ENCODE measurements around the gene NPTXR. TPM values are rescaled to one million over a fixed set of nuclear protein-coding genes. Genes with fewer than 3 reads are reported as not detected.

NPTXR gene
- total RNA-seq, 1 experiment from 2014 or later: 12.8 TPM

GRCh38 chr22:38827510-38827909 lies 16.3 kb downstream of the NPTXR start:
- no TSS peak for BruUV-seq (replicated peaks)
- Histone ChIP-seq H3K9me3 (ENCODE audit: control insufficient read depth in 1 of 2, insufficient read depth in 1 of 2, low read depth in 1 of 2, low read length in 2 of 2) (no peaks in the 10 kb centered on the region), H3K36me3 (ENCODE audit: control insufficient read depth in 1 of 2, insufficient read depth in 2 of 2, low read length in 2 of 2) (no peaks in the 10 kb centered on the region), H3K27ac (ENCODE audit: low read depth, low read length) (no peak overlapping the region), H3K27me3 (ENCODE audit: insufficient read depth, low read length) (no peaks in the 10 kb centered on the region), H3K9ac (ENCODE audit: low read length) (no peak overlapping the region), H3K4me3 (replicated peaks in 1 of 2; ENCODE audit: low read depth in 1 of 2, low read length in 2 of 2) (no peak overlapping the region), H3K79me2 (ENCODE audit: insufficient read depth, low read length) (no peaks in the 10 kb centered on the region), H3K9me2 (ENCODE audit: insufficient read depth) (no peaks in the 10 kb centered on the region), H3K4me2 (ENCODE audit: low read length) (no peak overlapping the region), H4K20me1 (ENCODE audit: insufficient read depth) (no peaks in the 10 kb centered on the region), H2AFZ (ENCODE audit: low read depth, low read length, poor library complexity, severe bottlenecking) (no peak overlapping the region), H3K4me1 (ENCODE audit: control insufficient read depth in 1 of 2, insufficient read depth in 2 of 2, low read length in 2 of 2) (peaks cover 5 to 15% of the 10 kb centered on the region in 2 experiments)
- no peak for ATAC-seq
- POLR2A ChIA-PET: no interaction called here
- CTCF ChIA-PET: no interaction called here
- RAD21 ChIA-PET (ENCODE audit: low non-redundant PET in 1 of 2, low total read pairs in 2 of 2, uncharacterized antibody in 2 of 2, unreplicated experiment in 2 of 2): no interaction called here
- intact Hi-C loops (cut with micrococcal nuclease): no loop called here
- no peak for DNase-seq (ENCODE audit: low read depth, low spot score)
- TF ChIP-seq POLR2A (IDR thresholded peaks at IDR 0.05; ENCODE audit: borderline replicate concordance, extremely low read depth, insufficient read depth, insufficient read length) (no peak), JUND (IDR thresholded peaks at IDR 0.05) (no peak), CEBPB (IDR thresholded peaks at IDR 0.05; ENCODE audit: low read depth) (no peak), YY1 (IDR thresholded peaks at IDR 0.05; ENCODE audit: extremely low read depth, insufficient replicate concordance, low read depth, low read length) (no peak), CTCF (IDR thresholded peaks at IDR 0.05 in 2 of 3, conservative IDR thresholded peaks at IDR 0.05 in 1 of 3; ENCODE audit: borderline replicate concordance in 1 of 3, insufficient read depth in 1 of 3, low read depth in 2 of 3, low read length in 2 of 3) (no peak), ELF1 (IDR thresholded peaks at IDR 0.05; ENCODE audit: borderline replicate concordance, low read depth) (no peak), SP1 (IDR thresholded peaks at IDR 0.05; ENCODE audit: low read depth) (no peak), ZNF274 (IDR thresholded peaks at IDR 0.05; ENCODE audit: low read depth, low read length) (no peak), EZH2phosphoT487 (IDR thresholded peaks at IDR 0.05; ENCODE audit: borderline replicate concordance) (no peak), FOSL1 (IDR thresholded peaks at IDR 0.05; ENCODE audit: low read depth) (no peak)
- TF ChIP-seq, protein P1, sequence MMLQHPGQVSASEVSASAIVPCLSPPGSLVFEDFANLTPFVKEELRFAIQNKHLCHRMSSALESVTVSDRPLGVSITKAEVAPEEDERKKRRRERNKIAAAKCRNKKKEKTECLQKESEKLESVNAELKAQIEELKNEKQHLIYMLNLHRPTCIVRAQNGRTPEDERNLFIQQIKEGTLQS (IDR thresholded peaks at IDR 0.05): no peak
- TF ChIP-seq, protein P2, sequence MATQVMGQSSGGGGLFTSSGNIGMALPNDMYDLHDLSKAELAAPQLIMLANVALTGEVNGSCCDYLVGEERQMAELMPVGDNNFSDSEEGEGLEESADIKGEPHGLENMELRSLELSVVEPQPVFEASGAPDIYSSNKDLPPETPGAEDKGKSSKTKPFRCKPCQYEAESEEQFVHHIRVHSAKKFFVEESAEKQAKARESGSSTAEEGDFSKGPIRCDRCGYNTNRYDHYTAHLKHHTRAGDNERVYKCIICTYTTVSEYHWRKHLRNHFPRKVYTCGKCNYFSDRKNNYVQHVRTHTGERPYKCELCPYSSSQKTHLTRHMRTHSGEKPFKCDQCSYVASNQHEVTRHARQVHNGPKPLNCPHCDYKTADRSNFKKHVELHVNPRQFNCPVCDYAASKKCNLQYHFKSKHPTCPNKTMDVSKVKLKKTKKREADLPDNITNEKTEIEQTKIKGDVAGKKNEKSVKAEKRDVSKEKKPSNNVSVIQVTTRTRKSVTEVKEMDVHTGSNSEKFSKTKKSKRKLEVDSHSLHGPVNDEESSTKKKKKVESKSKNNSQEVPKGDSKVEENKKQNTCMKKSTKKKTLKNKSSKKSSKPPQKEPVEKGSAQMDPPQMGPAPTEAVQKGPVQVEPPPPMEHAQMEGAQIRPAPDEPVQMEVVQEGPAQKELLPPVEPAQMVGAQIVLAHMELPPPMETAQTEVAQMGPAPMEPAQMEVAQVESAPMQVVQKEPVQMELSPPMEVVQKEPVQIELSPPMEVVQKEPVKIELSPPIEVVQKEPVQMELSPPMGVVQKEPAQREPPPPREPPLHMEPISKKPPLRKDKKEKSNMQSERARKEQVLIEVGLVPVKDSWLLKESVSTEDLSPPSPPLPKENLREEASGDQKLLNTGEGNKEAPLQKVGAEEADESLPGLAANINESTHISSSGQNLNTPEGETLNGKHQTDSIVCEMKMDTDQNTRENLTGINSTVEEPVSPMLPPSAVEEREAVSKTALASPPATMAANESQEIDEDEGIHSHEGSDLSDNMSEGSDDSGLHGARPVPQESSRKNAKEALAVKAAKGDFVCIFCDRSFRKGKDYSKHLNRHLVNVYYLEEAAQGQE (IDR thresholded peaks at IDR 0.05; ENCODE audit: low read depth): no peak

Measured in HCT116 (cell line).